Epithelial cell of prostate (primary cell): ENCODE data around the gene UNK.
"Not testable (repeated sequence)": the region's sequence is repeated elsewhere in the genome, so short reads cannot be mapped to it uniquely, and the experiment has no call there.

Experiments used
- DNase-seq: peaks from one replicate; pipeline ENCODE4 v3.0.0-alpha.2; 2011; ENCODE audit warnings: low read depth, low spot score
- H3K27ac ChIP-seq: fragments of 450-650 bp; 2 replicates; pipeline ENCODE4 v1.5.1; 2017; ENCODE audit warnings: mild to moderate bottlenecking

The UNK gene

GRCh38 chr17:75771334-75772281 is 13.0 kb upstream of the UNK start:
- H3K27ac ChIP-seq = no peak overlapping the region
- DNase-seq = no peak

GRCh38 chr17:75773121-75773807 is 11.3 kb upstream of the UNK start:
- DNase-seq = no peak
- H3K27ac ChIP-seq = no peak overlapping the region

GRCh38 chr17:75773808-75774470 is 10.7 kb upstream of the UNK start:
- no peak for DNase-seq
- no peak overlapping the region for H3K27ac ChIP-seq

GRCh38 chr17:75774471-75774990 is 10.1 kb upstream of the UNK start:
- DNase-seq = no peak
- H3K27ac ChIP-seq = peak overlapping the region; percentile 97

GRCh38 chr17:75774991-75775668 is 9.5 kb upstream of the UNK start:
- no peak for DNase-seq
- peak overlapping the region; percentile 97 for H3K27ac ChIP-seq

- DNase-seq = no peak
- peak overlapping the region; percentile 97 for H3K27ac ChIP-seq
These were observed 8.0 kb upstream of the UNK start for GRCh38 chr17:75776386-75777295.

- DNase-seq = no peak
- peak overlapping the region; percentile 97 for H3K27ac ChIP-seq
These were observed 7.2 kb upstream of the UNK start for GRCh38 chr17:75777296-75777922.

GRCh38 chr17:75778066-75778860 is 6.3 kb upstream of the UNK start:
- H3K27ac ChIP-seq = peak overlapping the region; percentile 97
- not testable (repeated sequence) for DNase-seq

- DNase-seq = no peak
- peak overlapping the region; percentile 97 for H3K27ac ChIP-seq
These were observed 5.8 kb upstream of the UNK start for GRCh38 chr17:75778861-75779249.

GRCh38 chr17:75779250-75779986 is 5.2 kb upstream of the UNK start:
- peak overlapping the region; percentile 97 for H3K27ac ChIP-seq
- peak; percentile 98 for DNase-seq

- H3K27ac ChIP-seq = peak overlapping the region; percentile 97
- DNase-seq = no peak
These were observed 4.4 kb upstream of the UNK start for GRCh38 chr17:75779987-75780889.

GRCh38 chr17:75783069-75783783 is 1.4 kb upstream of the UNK start:
- DNase-seq = peak; percentile 61

GRCh38 chr17:75783803-75784472 is 668 bp upstream of the UNK start:
- peak overlapping the region; percentile 98 for H3K27ac ChIP-seq
- no peak for DNase-seq

More at GRCh38 chr17:75783069-75783783, 1.4 kb upstream of the UNK start:
- H3K27ac ChIP-seq = peak overlapping the region; percentile 98

- DNase-seq = peak; percentile 58
- peak overlapping the region; percentile 98 for H3K27ac ChIP-seq
These were observed 647 bp downstream of the UNK start for GRCh38 chr17:75785016-75785890.
